ENCODE results near the gene HTRA2.

DNA sequence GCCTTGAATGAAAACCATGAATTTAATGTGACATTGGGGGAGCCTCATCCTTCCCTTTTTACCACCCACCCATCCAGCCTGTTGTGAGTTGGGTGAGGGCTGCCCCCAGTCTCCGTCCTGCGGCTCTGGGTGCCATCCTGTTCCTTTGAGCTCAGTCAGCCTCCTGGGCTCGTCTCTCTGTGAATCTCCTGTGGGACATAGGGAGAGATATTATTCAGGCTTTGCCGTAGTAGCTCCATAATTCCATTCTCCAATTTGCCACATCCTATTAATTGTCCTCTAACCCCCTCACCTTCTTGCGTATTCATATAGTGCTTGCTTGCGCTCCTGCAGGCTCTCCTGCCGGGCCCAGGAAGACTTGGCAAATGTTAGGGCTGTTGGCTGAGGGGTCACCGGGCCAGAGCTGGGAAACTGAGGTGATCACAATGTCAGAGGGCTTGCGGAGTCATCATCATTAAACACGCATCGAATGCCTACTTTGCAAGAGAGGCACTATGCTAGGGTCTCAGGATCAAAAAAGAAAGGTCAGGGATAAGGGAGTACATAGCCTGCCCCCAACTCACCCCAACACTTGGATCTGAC, 3.0 kb upstream of the HTRA2 start:
- TF ChIP-seq, protein P1, sequence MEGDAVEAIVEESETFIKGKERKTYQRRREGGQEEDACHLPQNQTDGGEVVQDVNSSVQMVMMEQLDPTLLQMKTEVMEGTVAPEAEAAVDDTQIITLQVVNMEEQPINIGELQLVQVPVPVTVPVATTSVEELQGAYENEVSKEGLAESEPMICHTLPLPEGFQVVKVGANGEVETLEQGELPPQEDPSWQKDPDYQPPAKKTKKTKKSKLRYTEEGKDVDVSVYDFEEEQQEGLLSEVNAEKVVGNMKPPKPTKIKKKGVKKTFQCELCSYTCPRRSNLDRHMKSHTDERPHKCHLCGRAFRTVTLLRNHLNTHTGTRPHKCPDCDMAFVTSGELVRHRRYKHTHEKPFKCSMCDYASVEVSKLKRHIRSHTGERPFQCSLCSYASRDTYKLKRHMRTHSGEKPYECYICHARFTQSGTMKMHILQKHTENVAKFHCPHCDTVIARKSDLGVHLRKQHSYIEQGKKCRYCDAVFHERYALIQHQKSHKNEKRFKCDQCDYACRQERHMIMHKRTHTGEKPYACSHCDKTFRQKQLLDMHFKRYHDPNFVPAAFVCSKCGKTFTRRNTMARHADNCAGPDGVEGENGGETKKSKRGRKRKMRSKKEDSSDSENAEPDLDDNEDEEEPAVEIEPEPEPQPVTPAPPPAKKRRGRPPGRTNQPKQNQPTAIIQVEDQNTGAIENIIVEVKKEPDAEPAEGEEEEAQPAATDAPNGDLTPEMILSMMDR (IDR thresholded peaks at IDR 0.05), result no peak
- no peak for TF ChIP-seq POLR2A (IDR thresholded peaks at IDR 0.05)
